HFFc6 (cell line): ENCODE results near the gene CYP3A7. TPM values are rescaled to one million over a fixed set of nuclear protein-coding genes. Genes with fewer than 3 reads are reported as not detected.
"Not testable (repeated sequence)": the region's sequence is repeated elsewhere in the genome, so short reads cannot be mapped to it uniquely, and the experiment has no call there.

Experiments used
- DNase-seq: peaks from one replicate; pipeline ENCODE4 v3.0.0-alpha.2; 2018
- H3K27ac Mint-ChIP-seq: 2 replicates; pipeline ENCODE4 v1.8.0; 2020; ENCODE audit warnings: mild to moderate bottlenecking, mixed read lengths
- H3K27me3 Mint-ChIP-seq: 2 replicates; pipeline ENCODE4 v1.8.0; 2021; ENCODE audit warnings: mild to moderate bottlenecking, moderate library complexity, mixed read lengths; ENCODE audit not compliant: insufficient read depth
- H3K36me3 Mint-ChIP-seq: 2 replicates; pipeline ENCODE4 v1.8.0; 2021; ENCODE audit warnings: low read depth, mixed read lengths
- H3K4me1 Mint-ChIP-seq: 2 replicates; pipeline ENCODE4 v1.8.0; 2020; ENCODE audit warnings: low read depth, mixed read lengths
- H3K4me3 Mint-ChIP-seq: 2 replicates; pipeline ENCODE4 v1.8.0; 2020; ENCODE audit warnings: mild to moderate bottlenecking, moderate library complexity, mixed read lengths
- H3K9me3 Mint-ChIP-seq: 2 replicates; pipeline ENCODE4 v1.8.0; 2020; ENCODE audit warnings: mild to moderate bottlenecking, mixed read lengths
- total RNA-seq, 6 experiments: library from RNA; stranded (reverse); fragmentation: NEBNext Ultra II Directional; extraction: Animal tissue kit (Norgen Biotek cat#: 25700); gene quantifications; 2 replicates in 1 of 6; 3 replicates in 5 of 6; pipeline ENCODE4 v1.2.3, GENCODE V29; 2021
- TF ChIP-seq, protein P1 (sequence below): fragments of 200-600 bp; sonication (generic); IDR thresholded peaks from 2 replicates; pipeline ENCODE4 v1.5.0; 2021; ENCODE audit warnings: antibody characterized with exemption, mild to moderate bottlenecking

CYP3A7 gene
- total RNA-seq, 6 experiments from 2014 or later = 0.09 TPM; not detected in 5

DNA sequence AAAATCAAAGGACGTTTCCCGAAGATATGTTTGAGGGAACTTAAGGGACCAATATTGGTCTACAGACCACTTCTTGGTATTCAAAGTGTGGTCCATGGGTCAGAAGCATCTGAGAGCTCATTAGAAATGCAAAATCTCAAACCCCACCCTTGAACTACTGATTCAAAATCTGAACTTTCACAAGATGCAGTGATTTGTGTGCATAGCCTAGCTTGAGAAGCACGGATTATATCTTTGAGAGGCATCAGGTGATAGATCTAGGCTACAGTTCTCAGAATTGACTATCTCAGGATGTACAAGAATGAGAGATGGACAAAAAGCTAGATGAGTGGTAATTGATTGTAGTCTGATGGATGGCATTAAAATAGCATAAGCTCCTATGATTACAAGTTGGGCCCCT lies 29.5 kb upstream of the CYP3A7 start:
- H3K36me3 Mint-ChIP-seq = no peaks in the 10 kb centered on the region
- H3K9me3 Mint-ChIP-seq = no peaks in the 10 kb centered on the region
- peaks cover 13% of the 10 kb centered on the region for H3K27me3 Mint-ChIP-seq
- H3K27ac Mint-ChIP-seq = no peak overlapping the region
- H3K4me1 Mint-ChIP-seq = no peaks in the 10 kb centered on the region
- TF ChIP-seq, protein P1, sequence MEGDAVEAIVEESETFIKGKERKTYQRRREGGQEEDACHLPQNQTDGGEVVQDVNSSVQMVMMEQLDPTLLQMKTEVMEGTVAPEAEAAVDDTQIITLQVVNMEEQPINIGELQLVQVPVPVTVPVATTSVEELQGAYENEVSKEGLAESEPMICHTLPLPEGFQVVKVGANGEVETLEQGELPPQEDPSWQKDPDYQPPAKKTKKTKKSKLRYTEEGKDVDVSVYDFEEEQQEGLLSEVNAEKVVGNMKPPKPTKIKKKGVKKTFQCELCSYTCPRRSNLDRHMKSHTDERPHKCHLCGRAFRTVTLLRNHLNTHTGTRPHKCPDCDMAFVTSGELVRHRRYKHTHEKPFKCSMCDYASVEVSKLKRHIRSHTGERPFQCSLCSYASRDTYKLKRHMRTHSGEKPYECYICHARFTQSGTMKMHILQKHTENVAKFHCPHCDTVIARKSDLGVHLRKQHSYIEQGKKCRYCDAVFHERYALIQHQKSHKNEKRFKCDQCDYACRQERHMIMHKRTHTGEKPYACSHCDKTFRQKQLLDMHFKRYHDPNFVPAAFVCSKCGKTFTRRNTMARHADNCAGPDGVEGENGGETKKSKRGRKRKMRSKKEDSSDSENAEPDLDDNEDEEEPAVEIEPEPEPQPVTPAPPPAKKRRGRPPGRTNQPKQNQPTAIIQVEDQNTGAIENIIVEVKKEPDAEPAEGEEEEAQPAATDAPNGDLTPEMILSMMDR = no peak
- no peak overlapping the region for H3K4me3 Mint-ChIP-seq
- no peak for DNase-seq

- H3K27ac Mint-ChIP-seq = no peak overlapping the region
Measured at GRCh38 chr7:99762680-99763327, 27.8 kb upstream of the CYP3A7 start.

DNA sequence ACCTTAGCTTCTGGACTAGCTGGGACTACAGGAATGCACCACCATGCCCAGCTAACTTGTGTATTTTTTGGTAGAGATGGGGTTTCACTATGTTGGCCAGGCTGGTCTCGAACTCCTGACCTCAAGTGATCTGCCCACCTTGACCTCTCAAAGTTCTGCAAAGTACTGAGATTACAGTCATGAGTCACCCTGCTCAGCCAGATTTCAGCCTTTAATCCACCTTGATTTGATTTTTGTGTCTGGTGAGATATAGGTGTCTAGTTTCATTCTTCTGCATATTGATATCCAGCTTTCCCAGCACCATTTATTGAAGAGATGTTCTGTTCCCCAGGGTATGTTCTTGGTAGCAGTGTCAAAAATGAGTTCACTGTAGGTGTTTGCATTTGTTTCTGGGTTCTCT lies 20.1 kb upstream of the CYP3A7 start:
- Mint-ChIP-seq H3K27me3 (peaks cover 23% of the 10 kb centered on the region), H3K9me3 (no peaks in the 10 kb centered on the region; the same call in 1 of the 2 replicates), H3K36me3 (no peaks in the 10 kb centered on the region), H3K4me3 (no peak overlapping the region), H3K27ac (no peak overlapping the region), H3K4me1 (peaks cover 8% of the 10 kb centered on the region)
- no peak for DNase-seq
- TF ChIP-seq, protein P1 = no peak

More at GRCh38 chr7:99762680-99763327, 27.8 kb upstream of the CYP3A7 start:
- TF ChIP-seq, protein P1 = no peak
- no peaks in the 10 kb centered on the region for H3K4me1 Mint-ChIP-seq
- no peaks in the 10 kb centered on the region for H3K9me3 Mint-ChIP-seq
- no peak overlapping the region for H3K4me3 Mint-ChIP-seq
- peaks cover 11% of the 10 kb centered on the region; the same call in 1 of the 2 replicates for H3K27me3 Mint-ChIP-seq
- DNase-seq = peak; percentile 19
- no peaks in the 10 kb centered on the region for H3K36me3 Mint-ChIP-seq

DNA sequence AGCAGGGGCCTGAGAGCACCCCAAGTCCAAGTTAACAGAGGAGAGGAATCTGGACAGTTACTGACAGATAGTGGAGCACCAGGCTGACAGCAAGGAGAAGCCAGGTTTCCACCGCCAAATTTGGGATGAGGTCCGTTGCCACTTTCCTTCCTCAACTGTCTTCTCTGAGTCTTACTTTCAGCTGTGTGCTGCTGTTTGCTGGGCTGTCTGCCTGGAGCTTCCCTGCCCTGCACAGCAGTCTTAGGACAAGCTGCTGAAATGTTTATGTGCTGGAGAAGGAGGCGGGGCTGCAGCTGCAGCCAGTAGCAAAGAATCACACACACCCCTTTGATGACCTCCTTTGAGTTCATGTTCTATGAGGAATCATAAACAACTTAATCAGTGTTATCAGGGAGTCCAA lies 17.4 kb upstream of the CYP3A7 start:
- Mint-ChIP-seq H3K36me3 (no peaks in the 10 kb centered on the region), H3K9me3 (no peaks in the 10 kb centered on the region; the same call in 1 of the 2 replicates), H3K4me1 (peaks cover 8% of the 10 kb centered on the region), H3K27me3 (peaks cover 25% of the 10 kb centered on the region), H3K27ac (no peak overlapping the region), H3K4me3 (no peak overlapping the region)
- no peak for DNase-seq
- TF ChIP-seq, protein P1 = no peak

GRCh38 chr7:99751322-99752052 lies 16.5 kb upstream of the CYP3A7 start:
- H3K36me3 Mint-ChIP-seq, H3K27ac Mint-ChIP-seq, H3K4me3 Mint-ChIP-seq, DNase-seq, H3K4me1 Mint-ChIP-seq, H3K9me3 Mint-ChIP-seq: not testable (repeated sequence)
- peaks cover 18% of the 10 kb centered on the region for H3K27me3 Mint-ChIP-seq
